Loucy (cell line): ENCODE results near the gene MT1H.
"Not testable (repeated sequence)": the region's sequence is repeated elsewhere in the genome, so short reads cannot be mapped to it uniquely, and the experiment has no call there.

Source experiments
- H2AFZ ChIP-seq: fragments of 200-600 bp; sonication (generic); 2 replicates; pipeline ENCODE4 v1.6.0; 2016; ENCODE audit warnings: antibody characterized with exemption, mild to moderate bottlenecking, low read length, moderate library complexity
- H3F3A ChIP-seq: fragments of 200-600 bp; 2 replicates; pipeline ENCODE4 v1.6.0; 2016; ENCODE audit warnings: antibody characterized with exemption, low read depth, mild to moderate bottlenecking
- H3K27me3 ChIP-seq: fragments of 200-600 bp; sonication (generic); 2 replicates; pipeline ENCODE4 v1.6.1; 2014; ENCODE audit warnings: low read length, mild to moderate bottlenecking; ENCODE audit not compliant: insufficient read depth, poor library complexity, severe bottlenecking
- H3K36me3 ChIP-seq: fragments of 200-600 bp; sonication (generic); 2 replicates; pipeline ENCODE4 v1.6.1; 2016; ENCODE audit warnings: low read length; ENCODE audit not compliant: insufficient read depth
- H3K4me1 ChIP-seq: fragments of 200-600 bp; sonication (generic); 2 replicates; pipeline ENCODE4 v1.5.1; 2014; ENCODE audit warnings: low read length, mild to moderate bottlenecking; ENCODE audit not compliant: insufficient read depth, poor library complexity, severe bottlenecking
- H3K4me2 ChIP-seq: fragments of 200-600 bp; sonication (generic); 2 replicates; pipeline ENCODE4 v1.6.0; 2014; ENCODE audit warnings: antibody characterized with exemption, low read length, low read depth, mild to moderate bottlenecking; ENCODE audit not compliant: poor library complexity, severe bottlenecking
- H3K4me3 ChIP-seq: fragments of 200-600 bp; sonication (generic); 2 replicates; pipeline ENCODE4 v1.5.1; 2014; ENCODE audit warnings: low read length, mild to moderate bottlenecking, mixed read lengths; ENCODE audit not compliant: poor library complexity, severe bottlenecking
- H3K79me2 ChIP-seq: fragments of 200-600 bp; sonication (generic); 2 replicates; pipeline ENCODE4 v1.6.1; 2014; ENCODE audit warnings: low read length; ENCODE audit not compliant: insufficient read depth
- H3K9ac ChIP-seq: fragments of 200-600 bp; sonication (generic); 2 replicates; pipeline ENCODE4 v1.6.0; 2014; ENCODE audit warnings: mild to moderate bottlenecking, low read depth, low read length, moderate library complexity; ENCODE audit not compliant: poor library complexity, severe bottlenecking
- H3K9me2 ChIP-seq: fragments of 200-600 bp; sonication (generic); replicated peaks from 2 replicates; pipeline ENCODE4 v1.6.1; 2016; ENCODE audit warnings: low read depth, low read length, mixed read lengths
- H3K9me3 ChIP-seq: fragments of 200-600 bp; sonication (generic); 2 replicates; pipeline ENCODE4 v1.6.1; 2014; ENCODE audit warnings: mild to moderate bottlenecking, antibody characterized with exemption, low read length, low read depth; ENCODE audit not compliant: insufficient read depth
- H4K20me1 ChIP-seq: fragments of 200-600 bp; sonication (generic); 2 replicates; pipeline ENCODE4 v1.6.0; 2014; ENCODE audit warnings: antibody characterized with exemption, low read length, mild to moderate bottlenecking; ENCODE audit not compliant: insufficient read depth, poor library complexity, severe bottlenecking
- EZH2phosphoT487 ChIP-seq: fragments of 200-600 bp; IDR thresholded peaks from 2 replicates; pipeline ENCODE4 v1.6.1; 2018; ENCODE audit warnings: antibody characterized with exemption, mild to moderate bottlenecking, moderate library complexity, borderline replicate concordance
- TF ChIP-seq, protein P1 (sequence below): fragments of 200-600 bp; sonication (generic); conservative IDR thresholded peaks from 2 replicates; pipeline ENCODE4 v1.5.1; 2014; ENCODE audit warnings: mild to moderate bottlenecking, antibody characterized with exemption, low read length

The MT1H gene

DNA sequence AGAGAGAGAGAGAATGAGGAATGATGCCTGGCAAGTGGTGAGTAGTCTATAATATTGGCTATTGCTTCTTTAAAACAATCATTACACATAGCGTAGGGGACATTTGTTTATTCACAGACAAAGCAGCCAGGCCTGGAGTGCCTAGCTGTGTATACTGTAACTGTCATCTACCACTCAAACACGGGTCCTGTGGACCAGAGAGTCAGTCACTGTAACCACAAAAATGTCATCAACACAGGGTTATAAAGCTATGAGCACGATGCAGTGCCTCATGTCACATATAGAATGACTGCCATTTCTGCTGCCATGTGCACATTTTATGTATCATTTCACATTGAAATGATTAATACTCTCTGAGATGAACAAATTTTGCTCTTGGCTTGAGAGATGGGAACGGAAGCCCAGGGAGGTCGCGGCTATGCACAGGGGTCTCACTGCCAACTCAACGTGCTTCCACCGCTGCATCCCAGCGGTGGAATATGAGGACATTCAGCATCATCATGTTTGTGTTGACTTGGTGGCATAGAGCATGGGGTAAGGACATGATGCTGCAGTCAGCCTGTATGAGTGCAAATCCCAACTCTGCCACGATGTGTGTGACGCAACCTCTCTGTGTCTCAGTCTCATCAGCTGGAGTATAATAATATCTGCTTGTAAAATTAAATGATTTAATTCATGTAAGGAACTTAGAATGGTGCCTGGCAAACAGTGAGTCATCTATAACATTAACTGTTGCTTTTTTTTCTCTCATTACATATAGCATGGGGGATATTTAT is 3.3 kb downstream of the MT1H start:
- no peaks in the 10 kb centered on the region for H4K20me1 ChIP-seq
- H3K36me3 ChIP-seq: no peaks in the 10 kb centered on the region
- no peak overlapping the region for H2AFZ ChIP-seq
- no peaks in the 10 kb centered on the region for H3F3A ChIP-seq
- H3K4me1 ChIP-seq: no peaks in the 10 kb centered on the region
- no peaks in the 10 kb centered on the region for H3K9me2 ChIP-seq
- TF ChIP-seq, protein P1, sequence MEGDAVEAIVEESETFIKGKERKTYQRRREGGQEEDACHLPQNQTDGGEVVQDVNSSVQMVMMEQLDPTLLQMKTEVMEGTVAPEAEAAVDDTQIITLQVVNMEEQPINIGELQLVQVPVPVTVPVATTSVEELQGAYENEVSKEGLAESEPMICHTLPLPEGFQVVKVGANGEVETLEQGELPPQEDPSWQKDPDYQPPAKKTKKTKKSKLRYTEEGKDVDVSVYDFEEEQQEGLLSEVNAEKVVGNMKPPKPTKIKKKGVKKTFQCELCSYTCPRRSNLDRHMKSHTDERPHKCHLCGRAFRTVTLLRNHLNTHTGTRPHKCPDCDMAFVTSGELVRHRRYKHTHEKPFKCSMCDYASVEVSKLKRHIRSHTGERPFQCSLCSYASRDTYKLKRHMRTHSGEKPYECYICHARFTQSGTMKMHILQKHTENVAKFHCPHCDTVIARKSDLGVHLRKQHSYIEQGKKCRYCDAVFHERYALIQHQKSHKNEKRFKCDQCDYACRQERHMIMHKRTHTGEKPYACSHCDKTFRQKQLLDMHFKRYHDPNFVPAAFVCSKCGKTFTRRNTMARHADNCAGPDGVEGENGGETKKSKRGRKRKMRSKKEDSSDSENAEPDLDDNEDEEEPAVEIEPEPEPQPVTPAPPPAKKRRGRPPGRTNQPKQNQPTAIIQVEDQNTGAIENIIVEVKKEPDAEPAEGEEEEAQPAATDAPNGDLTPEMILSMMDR: no peak
- TF ChIP-seq EZH2phosphoT487: no peak
- no peaks in the 10 kb centered on the region for H3K79me2 ChIP-seq
- no peak overlapping the region for H3K9ac ChIP-seq
- no peaks in the 10 kb centered on the region for H3K27me3 ChIP-seq
- no peak overlapping the region for H3K4me2 ChIP-seq
- H3K9me3 ChIP-seq: no peaks in the 10 kb centered on the region
- no peak overlapping the region for H3K4me3 ChIP-seq

DNA sequence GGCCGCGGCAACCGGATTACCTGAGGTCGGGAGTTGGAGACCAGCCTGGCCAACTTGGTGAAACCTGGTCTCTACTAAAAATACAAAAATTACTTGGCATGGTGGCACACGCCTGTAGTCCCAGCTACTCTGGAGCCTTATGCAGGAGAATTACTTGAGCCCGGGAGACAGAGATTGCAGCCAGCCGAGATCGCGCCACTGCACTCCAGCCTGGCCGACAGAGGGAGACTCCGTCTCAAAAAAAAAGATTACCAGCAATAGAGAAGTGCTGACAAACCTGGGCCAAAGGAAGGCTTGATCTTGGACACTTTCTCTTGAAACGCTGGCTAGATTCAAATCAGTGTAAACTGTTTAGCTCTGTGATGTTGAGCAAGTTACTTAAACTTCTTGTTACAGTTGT is 4.3 kb downstream of the MT1H start:
- no peaks in the 10 kb centered on the region for H3K36me3 ChIP-seq
- H3K4me2 ChIP-seq: no peak overlapping the region
- no peaks in the 10 kb centered on the region for H3K9me2 ChIP-seq
- H3K9me3 ChIP-seq: no peaks in the 10 kb centered on the region
- TF ChIP-seq EZH2phosphoT487: no peak
- TF ChIP-seq, protein P1: peak; percentile 45
- H3K4me1 ChIP-seq: no peaks in the 10 kb centered on the region
- H3K9ac ChIP-seq: no peak overlapping the region
- no peaks in the 10 kb centered on the region for H3F3A ChIP-seq
- H3K27me3 ChIP-seq: no peaks in the 10 kb centered on the region
- no peaks in the 10 kb centered on the region for H4K20me1 ChIP-seq
- H3K79me2 ChIP-seq: no peaks in the 10 kb centered on the region
- no peak overlapping the region for H3K4me3 ChIP-seq
- H2AFZ ChIP-seq: no peak overlapping the region

DNA sequence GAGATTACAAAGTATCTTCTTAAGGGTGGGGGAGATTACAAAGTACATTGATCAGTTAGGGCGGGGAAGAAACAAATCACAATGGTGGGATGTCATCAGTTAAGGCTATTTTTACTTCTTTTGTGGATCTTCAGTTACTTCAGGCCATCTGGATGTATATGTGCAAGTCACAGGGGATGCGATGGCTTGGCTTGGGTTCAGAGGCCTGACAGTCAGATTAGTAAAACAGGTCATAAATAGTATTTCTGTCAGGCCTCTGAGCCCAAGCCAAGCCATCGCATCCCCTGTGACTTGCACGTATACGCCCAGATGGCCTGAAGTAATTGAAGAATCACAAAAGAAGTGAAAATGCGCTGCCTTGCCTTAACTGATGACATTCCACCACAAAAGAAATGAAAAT is 5.0 kb downstream of the MT1H start:
- H3K27me3 ChIP-seq, H3K9me2 ChIP-seq, H3K36me3 ChIP-seq, H4K20me1 ChIP-seq, H3K9ac ChIP-seq, H3K4me3 ChIP-seq, H3K4me1 ChIP-seq, H2AFZ ChIP-seq, H3F3A ChIP-seq, H3K9me3 ChIP-seq, H3K79me2 ChIP-seq, H3K4me2 ChIP-seq: not testable (repeated sequence)

DNA sequence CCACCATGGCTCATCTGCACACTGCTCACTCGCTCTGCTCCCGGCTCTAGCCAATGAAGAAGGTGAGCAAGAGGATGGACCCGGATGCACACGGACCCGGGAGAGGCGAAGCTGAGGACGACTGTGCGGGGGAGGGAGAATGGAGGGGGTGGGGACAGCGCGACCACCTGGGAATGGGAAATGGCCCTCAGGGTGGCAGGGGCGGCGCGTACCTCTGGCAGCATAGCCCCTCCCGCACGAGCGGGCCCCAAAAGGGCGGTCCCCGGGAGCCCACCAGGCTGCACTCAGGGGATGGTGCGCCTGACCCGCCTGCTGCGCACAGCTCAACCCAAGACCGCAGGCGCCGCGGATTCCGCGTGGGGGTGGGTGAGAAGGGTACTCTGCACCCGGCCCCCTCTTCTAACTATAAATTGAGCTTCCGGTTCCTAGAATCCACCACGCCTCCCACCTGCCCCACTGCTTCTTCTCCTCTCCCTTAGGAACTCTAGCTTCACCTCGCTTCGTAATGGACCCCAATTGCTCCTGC is 6.1 kb downstream of the MT1H start:
- Histone ChIP-seq H3K79me2 (no peaks in the 10 kb centered on the region), H3K36me3 (no peaks in the 10 kb centered on the region), H3K9me3 (no peaks in the 10 kb centered on the region), H3K27me3 (no peaks in the 10 kb centered on the region), H3K9ac (no peak overlapping the region), H3K9me2 (no peaks in the 10 kb centered on the region), H3K4me2 (no peak overlapping the region), H2AFZ (no peak overlapping the region), H4K20me1 (no peaks in the 10 kb centered on the region), H3F3A (no peaks in the 10 kb centered on the region), H3K4me1 (no peaks in the 10 kb centered on the region), H3K4me3 (no peak overlapping the region)
- TF ChIP-seq, protein P1: no peak
- TF ChIP-seq EZH2phosphoT487: no peak
